Measurements from ENCODE around the gene KLK1.

KLK1 gene

GRCh38 chr19:50823389-50824042 lies at the start of gene KLK1:
KLK1 (minus strand) TSS chr19:50823787; CDS start chr19:50823748, 39 bp downstream.
- DNase-seq (ENCODE audit: low read depth), result no peak

- DNase-seq (ENCODE audit: low read depth), result no peak
Measured at GRCh38 chr19:50873056-50873455, 49.5 kb upstream of the KLK1 start, which contains the start of gene KLK2. KLK2 (plus strand) TSS chr19:50873439; CDS start chr19:50873474, 35 bp downstream.

DNA sequence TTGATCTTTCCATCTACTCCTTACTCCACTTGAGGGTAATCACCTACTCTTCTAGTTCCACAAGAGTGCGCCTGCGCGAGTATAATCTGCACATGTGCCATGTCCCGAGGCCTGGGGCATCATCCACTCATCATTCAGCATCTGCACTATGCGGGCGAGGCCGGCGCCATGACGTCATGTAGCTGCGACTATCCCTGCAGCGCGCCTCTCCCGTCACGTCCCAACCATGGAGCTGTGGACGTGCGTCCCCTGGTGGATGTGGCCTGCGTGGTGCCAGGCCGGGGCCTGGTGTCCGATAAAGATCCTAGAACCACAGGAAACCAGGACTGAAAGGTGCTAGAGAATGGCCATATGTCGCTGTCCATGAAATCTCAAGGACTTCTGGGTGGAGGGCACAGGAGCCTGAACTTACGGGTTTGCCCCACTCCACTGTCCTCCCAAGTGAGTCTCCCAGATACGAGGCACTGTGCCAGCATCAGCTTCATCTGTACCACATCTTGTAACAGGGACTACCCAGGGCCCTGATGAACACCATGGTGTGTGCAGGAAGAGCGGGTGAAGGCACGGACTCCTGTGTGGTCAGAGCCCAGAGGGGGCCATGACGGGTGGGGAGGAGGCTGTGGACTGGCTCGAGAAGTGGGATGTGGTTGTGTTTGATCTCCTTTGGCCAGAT lies 47.0 kb upstream of the KLK1 start:
- DNase-seq (ENCODE audit: low read depth), result no peak

- no peak for DNase-seq (ENCODE audit: low read depth)
Measured at GRCh38 chr19:50869479-50869878, 45.9 kb upstream of the KLK1 start.

- DNase-seq (ENCODE audit: low read depth), result no peak
Measured at GRCh38 chr19:50861496-50862286, 38.1 kb upstream of the KLK1 start.

GRCh38 chr19:50861010-50861409 lies 37.4 kb upstream of the KLK1 start:
- no peak for DNase-seq (ENCODE audit: low read depth)

DNA sequence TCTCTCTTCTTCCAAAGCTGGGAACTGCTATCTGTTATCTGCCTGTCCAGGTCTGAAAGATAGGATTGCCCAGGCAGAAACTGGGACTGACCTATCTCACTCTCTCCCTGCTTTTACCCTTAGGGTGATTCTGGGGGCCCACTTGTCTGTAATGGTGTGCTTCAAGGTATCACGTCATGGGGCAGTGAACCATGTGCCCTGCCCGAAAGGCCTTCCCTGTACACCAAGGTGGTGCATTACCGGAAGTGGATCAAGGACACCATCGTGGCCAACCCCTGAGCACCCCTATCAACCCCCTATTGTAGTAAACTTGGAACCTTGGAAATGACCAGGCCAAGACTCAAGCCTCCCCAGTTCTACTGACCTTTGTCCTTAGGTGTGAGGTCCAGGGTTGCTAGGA lies 36.3 kb upstream of the KLK1 start:
- DNase-seq (ENCODE audit: low read depth), result no peak

DNA sequence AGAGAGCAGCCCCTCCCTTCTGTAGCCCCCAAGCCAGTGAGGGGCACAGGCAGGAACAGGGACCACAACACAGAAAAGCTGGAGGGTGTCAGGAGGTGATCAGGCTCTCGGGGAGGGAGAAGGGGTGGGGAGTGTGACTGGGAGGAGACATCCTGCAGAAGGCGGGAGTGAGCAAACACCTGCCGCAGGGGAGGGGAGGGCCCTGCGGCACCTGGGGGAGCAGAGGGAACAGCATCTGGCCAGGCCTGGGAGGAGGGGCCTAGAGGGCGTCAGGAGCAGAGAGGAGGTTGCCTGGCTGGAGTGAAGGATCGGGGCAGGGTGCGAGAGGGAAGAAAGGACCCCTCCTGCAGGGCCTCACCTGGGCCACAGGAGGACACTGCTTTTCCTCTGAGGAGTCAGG lies 35.3 kb upstream of the KLK1 start:
- no peak for DNase-seq (ENCODE audit: low read depth)

- no peak for DNase-seq (ENCODE audit: low read depth)
Measured at GRCh38 chr19:50857366-50857765, 33.8 kb upstream of the KLK1 start.

DNA sequence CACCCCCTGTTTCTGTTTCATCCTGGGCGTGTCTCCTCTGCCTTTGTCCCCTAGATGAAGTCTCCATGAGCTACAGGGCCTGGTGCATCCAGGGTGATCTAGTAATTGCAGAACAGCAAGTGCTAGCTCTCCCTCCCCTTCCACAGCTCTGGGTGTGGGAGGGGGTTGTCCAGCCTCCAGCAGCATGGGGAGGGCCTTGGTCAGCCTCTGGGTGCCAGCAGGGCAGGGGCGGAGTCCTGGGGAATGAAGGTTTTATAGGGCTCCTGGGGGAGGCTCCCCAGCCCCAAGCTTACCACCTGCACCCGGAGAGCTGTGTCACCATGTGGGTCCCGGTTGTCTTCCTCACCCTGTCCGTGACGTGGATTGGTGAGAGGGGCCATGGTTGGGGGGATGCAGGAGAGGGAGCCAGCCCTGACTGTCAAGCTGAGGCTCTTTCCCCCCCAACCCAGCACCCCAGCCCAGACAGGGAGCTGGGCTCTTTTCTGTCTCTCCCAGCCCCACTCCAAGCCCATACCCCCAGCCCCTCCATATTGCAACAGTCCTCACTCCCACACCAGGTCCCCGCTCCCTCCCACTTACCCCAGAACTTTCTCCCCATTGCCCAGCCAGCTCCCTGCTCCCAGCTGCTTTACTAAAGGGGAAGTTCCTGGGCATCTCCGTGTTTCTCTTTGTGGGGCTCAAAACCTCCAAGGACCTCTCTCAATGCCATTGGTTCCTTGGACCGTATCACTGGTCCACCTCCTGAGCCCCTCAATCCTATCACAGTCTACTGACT lies 31.2 kb upstream of the KLK1 start, which contains the start of gene KLK3:
Gene KLK3, plus strand, starts transcription at position 280 of the 775 bp plus-strand sequence. Its CDS starts 41 bp downstream, at position 321.
- DNase-seq (ENCODE audit: low read depth), result no peak

GRCh38 chr19:50851620-50852019 lies 28.0 kb upstream of the KLK1 start:
- DNase-seq (ENCODE audit: low read depth), result no peak

- no peak for DNase-seq (ENCODE audit: low read depth)
Measured at GRCh38 chr19:50850738-50851137, 27.2 kb upstream of the KLK1 start.

DNA sequence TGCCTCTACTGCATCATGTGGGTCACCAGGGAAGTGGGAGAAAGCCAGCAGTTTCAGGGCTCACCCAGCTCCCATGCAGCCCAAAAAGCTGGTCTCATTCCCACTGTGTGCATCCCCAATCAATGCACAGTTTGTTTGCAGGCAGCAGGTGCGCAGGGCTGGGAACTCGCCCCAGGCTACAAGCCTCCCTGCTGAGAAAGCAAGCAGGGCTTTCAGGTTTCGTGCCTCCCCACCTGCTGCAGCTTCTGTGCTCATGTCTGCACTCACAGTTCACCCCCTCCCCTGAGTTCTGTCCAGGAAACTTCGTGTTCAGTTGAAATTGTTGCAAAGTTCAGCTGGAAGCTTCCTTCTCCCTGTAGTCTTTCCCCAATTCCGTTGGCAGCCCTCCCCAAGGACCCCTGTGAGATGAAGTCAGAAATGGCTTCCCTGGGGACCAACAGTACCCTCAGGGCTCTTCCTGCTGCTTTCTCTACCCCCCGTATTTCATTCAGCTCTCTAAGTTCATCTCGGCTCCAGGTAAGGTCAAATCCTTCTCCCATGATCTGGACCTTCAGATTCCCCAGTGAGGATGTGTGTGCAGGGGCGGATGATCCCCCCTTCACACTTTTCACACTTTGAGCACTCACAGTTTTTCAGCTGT lies 20.8 kb upstream of the KLK1 start:
- no peak for DNase-seq (ENCODE audit: low read depth)

DNA sequence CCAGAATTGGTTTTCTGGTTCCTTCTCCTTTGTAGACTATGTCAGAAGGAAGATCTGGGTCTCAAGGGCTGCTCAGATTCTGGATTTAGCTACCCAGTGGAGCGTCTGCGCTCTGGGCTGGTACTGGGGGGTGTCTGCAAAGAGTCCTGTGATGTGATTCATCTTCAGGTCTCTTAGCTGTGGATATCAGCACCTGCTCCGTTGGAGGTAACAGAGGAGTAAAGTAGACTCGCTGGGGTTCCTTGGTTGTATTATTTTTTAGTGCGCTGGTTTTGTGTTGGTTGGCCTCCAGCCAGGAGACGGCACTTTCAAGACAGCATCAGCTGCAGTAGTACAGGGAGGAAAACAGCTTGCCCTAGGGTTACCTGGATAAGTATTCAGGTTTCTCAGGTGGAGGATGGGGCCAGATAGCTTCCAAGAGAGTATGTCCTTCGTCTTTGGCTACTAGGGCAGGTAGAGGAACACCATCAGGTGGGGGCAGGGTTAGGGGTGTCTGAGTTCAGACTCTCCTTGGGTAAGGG lies 20.2 kb upstream of the KLK1 start:
- DNase-seq (ENCODE audit: low read depth), result no peak

GRCh38 chr19:50843205-50843604 lies 19.6 kb upstream of the KLK1 start:
- DNase-seq (ENCODE audit: low read depth), result no peak

DNA sequence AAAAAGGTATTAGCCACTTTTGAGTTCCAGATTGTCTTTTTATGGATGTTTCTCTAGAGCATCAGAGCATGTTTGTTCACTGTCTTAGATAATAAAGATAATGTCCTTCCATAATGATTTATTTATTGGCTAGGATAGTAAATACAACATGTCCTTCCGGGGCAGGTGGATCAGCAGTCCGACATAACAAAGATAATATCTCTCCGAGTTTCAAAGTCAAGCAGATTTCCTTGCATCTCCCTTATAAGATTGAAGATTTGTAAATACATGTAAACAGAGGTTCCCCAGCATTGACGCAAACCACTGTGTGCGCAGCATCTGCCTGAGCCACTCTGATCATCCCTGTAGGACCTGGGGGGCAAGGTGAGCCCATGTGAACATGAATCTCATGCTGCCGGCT lies 18.5 kb upstream of the KLK1 start:
- DNase-seq (ENCODE audit: low read depth), result no peak

GRCh38 chr19:50839712-50840655 lies 16.4 kb upstream of the KLK1 start:
- DNase-seq (ENCODE audit: low read depth), result no peak

GRCh38 chr19:50838239-50838638 lies 14.7 kb upstream of the KLK1 start:
- no peak for DNase-seq (ENCODE audit: low read depth)

GRCh38 chr19:50837300-50837699 lies 13.7 kb upstream of the KLK1 start:
- no peak for DNase-seq (ENCODE audit: low read depth)

- DNase-seq (ENCODE audit: low read depth), result no peak
Measured at GRCh38 chr19:50836543-50837195, 13.1 kb upstream of the KLK1 start.
